HG02642 (cell line): ENCODE measurements around the gene PDCD7.
A peak's percentile ranks its signal among the peaks of the same experiment; 100 is the strongest.
"Not testable (repeated sequence)": the region's sequence is repeated elsewhere in the genome, so short reads cannot be mapped to it uniquely, and the experiment has no call there.

Source experiments
- ATAC-seq: cut with Tn5 transposase; IDR thresholded peaks from one replicate; pipeline ENCODE4 v1.9.1; 2021; ENCODE audit warnings: mild to moderate bottlenecking; ENCODE audit not compliant: unreplicated experiment, poor library complexity

The PDCD7 gene, protein sequence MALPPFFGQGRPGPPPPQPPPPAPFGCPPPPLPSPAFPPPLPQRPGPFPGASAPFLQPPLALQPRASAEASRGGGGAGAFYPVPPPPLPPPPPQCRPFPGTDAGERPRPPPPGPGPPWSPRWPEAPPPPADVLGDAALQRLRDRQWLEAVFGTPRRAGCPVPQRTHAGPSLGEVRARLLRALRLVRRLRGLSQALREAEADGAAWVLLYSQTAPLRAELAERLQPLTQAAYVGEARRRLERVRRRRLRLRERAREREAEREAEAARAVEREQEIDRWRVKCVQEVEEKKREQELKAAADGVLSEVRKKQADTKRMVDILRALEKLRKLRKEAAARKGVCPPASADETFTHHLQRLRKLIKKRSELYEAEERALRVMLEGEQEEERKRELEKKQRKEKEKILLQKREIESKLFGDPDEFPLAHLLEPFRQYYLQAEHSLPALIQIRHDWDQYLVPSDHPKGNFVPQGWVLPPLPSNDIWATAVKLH

DNA sequence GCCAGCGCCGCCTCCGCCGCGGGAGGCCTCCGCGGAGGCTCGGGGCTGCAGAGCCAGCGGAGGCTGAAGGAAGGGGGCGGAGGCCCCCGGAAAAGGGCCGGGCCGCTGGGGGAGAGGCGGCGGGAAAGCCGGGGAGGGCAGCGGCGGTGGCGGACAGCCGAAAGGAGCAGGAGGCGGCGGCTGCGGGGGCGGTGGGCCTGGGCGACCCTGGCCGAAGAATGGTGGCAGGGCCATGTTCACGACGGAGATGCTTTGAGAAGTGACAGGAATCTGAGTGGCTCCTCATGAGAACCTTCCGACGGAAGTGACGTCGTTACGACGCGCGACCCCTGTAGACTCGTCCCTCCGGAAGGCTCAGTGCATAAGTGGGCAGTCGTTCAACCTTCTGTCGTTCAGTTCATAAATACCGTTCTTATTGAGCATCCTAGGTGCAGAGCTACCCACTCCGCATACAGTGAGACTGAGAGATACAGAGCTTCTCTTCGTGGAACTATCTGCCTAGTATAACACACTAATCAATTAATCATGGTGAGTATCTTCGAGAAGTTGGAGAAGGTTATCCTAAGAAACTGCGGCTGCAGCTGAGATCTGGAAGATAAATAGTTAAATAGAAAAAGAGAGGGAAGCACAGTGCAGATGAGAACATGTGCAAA is at the start of gene PDCD7:
TSS of gene PDCD7 (minus strand) at position 261 of the 653 bp plus-strand sequence. CDS start at position 234, 27 bp downstream.
- peak; percentile 85 for ATAC-seq

- ATAC-seq: no peak
These were observed 48.9 kb upstream of the PDCD7 start for GRCh38 chr15:65182538-65182937.

- ATAC-seq: not testable (repeated sequence)
These were observed 48.2 kb upstream of the PDCD7 start for GRCh38 chr15:65181582-65182353.

- ATAC-seq: no peak
These were observed 46.6 kb upstream of the PDCD7 start for GRCh38 chr15:65180167-65180566.

DNA sequence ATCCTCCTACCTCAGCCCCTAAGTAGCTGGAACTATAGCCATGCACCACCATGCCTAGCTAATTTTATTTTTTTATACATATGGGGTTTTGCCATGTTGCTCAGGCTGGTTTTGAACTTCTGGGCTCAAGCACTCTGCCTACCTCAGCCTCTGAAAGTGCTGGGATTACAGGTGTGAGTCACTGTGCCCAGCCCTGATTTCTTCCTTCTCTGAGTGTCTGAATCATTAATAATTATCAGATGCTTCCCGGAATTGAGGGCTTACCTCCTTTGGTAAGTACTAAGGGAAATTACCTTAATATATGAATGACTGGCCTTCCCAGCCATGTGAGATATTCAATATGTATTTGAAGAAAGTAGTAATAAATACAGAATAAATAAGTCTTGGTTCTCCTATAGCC is 44.3 kb upstream of the PDCD7 start:
- no peak for ATAC-seq

DNA sequence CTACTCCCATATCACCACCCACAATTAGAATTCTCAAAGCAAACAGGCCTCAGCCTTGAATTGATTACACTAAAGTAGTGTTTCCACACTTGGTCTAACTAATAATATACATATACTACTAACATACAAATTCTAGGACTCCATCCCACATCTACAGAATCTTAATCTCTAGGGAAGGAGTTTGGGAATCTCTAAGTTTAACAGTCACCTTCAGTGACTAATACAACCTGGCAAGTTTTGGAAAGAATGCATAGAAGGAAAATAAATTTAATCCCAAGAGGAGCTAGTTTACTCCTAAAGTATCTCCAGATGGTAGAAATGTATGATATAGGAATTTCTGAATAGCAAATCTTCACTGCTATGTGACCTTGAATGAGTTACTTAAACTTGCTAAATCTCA is 42.4 kb upstream of the PDCD7 start:
- no peak for ATAC-seq

DNA sequence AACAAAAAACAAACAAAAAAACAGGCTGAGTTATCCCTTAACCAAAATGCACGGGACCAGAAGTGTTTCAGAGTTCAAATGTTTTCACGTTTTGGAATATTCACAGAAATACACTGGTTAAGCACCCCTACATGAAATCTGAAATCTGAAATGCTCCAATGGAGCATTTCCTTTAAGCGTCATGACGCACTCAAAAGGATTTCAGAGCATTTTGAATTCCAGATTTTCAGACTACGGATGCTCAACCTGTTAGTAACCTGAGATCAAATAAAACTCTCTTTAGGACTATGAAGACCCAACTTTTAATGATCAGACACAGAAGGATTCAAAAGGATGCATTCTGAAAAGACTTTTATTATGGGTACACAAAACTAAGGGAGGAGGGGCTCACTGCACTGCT is 41.9 kb upstream of the PDCD7 start:
- no peak for ATAC-seq

DNA sequence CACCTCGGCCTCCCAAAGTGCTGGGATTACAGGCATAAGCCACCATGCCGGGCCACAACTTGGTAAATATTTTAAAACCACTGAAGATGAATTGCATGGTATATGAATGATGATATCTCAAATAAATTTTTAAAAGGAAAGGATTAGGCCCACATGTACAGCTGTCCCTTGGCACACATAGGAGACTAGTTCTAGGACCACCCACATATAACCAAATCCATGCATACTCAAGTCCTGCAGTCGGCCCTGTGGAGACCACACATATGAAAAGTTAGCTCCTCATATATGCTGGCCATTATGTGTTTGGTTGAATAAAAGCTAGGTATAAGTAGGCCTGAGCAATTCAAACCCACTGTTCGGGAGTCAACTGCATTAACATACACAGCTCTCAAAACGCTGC is 40.9 kb upstream of the PDCD7 start:
- no peak for ATAC-seq

DNA sequence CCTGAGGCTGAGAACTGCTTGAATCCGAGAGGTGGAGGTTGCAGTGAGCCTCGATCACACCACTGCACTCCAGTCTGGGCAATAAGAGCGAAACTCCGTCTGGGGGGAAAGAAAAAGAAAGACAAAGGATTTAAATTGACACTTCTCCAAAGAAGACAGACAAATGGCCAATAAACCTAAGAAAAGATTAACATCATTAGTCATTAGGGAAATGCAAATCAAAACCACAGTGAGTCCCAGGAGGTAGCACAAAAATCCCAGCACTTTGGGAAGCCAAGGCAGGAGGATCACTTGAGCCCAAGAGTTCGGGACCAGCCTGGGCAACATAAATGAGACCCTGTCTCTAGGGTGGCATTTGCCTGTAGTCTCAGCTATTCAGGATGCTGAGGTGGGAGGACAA is 38.9 kb upstream of the PDCD7 start:
- ATAC-seq: no peak

DNA sequence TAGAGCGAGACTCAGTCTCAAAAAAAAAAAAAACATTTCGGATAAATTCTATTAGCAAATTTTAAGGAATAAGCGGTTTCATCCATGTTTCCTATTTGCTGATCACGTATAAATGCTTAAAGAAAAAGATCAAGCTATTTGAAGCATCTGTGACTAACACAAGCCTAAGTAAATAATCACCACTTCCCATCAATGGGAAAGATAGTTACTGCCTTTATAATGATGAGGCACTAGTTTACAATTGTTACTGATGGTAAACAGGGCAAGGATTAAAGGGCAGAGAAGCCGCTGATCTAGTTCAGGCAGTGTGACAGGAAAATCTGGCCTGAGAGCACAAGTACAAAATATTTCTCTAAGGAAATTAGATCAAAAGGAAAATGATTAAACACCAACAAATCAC is 37.8 kb upstream of the PDCD7 start:
- no peak for ATAC-seq

DNA sequence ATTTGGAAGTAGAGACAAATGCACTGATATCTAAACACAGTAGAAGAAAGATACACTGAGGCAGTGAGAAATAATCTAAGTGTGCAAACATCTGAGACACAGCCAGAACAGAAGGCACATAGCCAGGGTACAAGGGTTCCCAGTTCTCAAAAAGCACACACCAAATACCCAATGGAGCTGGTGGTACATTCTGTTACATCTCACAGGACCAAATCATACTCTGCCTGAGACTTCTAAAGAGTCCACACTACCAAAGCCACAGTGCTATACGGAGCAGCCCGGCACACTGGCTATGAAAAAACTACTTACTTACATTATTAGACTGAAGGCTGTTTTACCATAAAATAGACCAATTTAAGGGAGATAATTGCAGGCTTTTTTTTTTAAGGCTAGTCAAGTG is 32.3 kb upstream of the PDCD7 start:
- no peak for ATAC-seq

DNA sequence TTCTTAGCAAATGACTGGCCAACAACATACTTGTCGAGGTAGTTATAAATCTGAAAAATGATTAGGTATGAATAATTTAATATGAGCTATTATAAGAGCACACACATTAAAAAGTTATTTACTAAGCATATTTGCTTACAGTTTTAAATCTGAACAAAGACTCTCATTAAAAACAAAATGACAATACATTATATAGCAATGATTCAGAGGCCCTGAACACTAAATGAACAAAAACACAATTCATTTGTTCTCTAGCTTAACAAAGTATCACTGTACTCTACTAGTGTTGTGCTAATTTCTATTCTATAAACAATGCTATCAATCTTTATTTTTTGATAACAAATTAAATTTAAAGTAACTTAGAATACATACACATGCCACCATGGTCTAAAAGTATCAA is 30.5 kb upstream of the PDCD7 start:
- no peak for ATAC-seq

- no peak for ATAC-seq
These were observed 29.4 kb upstream of the PDCD7 start for GRCh38 chr15:65163041-65163440.

- ATAC-seq: no peak
These were observed 23.1 kb upstream of the PDCD7 start for GRCh38 chr15:65156692-65157091.

GRCh38 chr15:65154720-65155119 is 21.1 kb upstream of the PDCD7 start:
- no peak for ATAC-seq

DNA sequence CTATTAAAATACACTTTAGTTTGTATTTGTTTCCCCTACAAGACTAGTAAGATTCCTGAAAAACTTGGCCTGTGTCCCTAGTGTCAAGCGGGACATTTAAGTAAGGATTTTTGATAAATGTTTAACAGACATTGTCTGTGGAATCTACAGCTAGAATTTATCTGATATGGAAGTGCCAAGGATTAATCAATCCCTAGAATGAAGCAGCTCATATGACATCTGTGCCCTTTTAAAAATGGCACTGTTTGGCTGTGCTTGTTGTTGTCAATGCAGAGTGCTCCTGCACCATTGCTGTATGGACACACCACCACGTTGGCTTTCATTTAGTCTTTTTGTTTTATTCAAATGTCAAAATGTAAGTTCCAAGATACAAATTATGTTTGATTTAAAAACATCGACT is 14.3 kb upstream of the PDCD7 start:
- ATAC-seq: no peak

DNA sequence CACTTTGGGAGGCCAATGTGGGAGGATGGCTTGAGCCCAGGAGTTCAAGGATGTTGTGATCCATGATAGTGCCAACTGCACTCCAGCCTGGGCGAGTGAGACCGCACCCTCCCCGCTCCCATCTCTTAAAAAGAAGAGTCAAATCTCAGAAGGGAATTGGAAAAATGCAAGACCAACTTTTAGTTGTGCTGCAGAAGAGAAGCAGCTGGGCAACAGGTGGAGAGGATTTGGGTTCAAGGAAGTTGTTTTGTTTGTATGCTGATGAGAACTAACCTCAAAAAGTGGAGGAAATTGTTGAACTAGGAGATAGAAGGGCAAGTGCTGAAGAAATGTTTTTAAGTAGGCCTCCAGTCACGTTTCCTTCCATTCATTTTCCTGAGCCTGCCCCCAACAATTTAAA is 12.8 kb upstream of the PDCD7 start:
- ATAC-seq: no peak

DNA sequence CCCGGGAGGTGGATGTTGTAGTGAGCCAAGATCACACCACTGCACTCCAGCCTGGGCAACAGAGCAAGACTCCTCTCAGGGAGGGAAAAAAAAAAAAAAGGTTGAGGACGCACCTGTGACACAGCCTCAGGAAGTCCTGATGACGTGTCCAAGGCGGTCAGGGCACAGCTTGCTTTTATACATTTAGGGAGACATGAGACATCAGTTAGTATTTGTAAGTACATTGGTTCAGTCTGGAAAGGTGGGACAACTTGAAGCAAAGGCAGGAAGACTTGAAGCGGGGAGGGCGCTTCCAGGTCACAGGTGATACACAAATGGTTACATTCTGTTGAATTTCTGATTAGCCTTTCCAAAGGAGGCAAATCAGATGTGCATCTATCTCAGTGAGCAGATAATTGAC is 5.0 kb upstream of the PDCD7 start:
- ATAC-seq: not testable (repeated sequence)

GRCh38 chr15:65137893-65138292 is 4.3 kb upstream of the PDCD7 start:
- ATAC-seq: not testable (repeated sequence)

- ATAC-seq: not testable (repeated sequence)
These were observed 3.5 kb upstream of the PDCD7 start for GRCh38 chr15:65137089-65137488.

- ATAC-seq: no peak
These were observed 930 bp upstream of the PDCD7 start for GRCh38 chr15:65134538-65134937.
